DND-41 (cell line): ENCODE data around the gene NRDE2.
A peak's percentile ranks its signal among the peaks of the same experiment; 100 is the strongest.
"Not testable (repeated sequence)": the region's sequence is repeated elsewhere in the genome, so short reads cannot be mapped to it uniquely, and the experiment has no call there.

Experiments
- ATAC-seq: fragments of 200-7000 bp; cut with Tn5 transposase; 3 replicates; pipeline ENCODE4 v1.9.1; 2021; ENCODE audit warnings: low read depth; ENCODE audit not compliant: insufficient read depth
- DNase-seq: peaks from one replicate; pipeline ENCODE4 v3.0.0-alpha.2; 2020
- H2AFZ ChIP-seq: 2 replicates; pipeline ENCODE4 v1.6.0; 2012; ENCODE audit warnings: low read depth, low read length
- H3K27ac ChIP-seq: 2 replicates; pipeline ENCODE4 v1.5.1; 2012; ENCODE audit warnings: low read length, inconsistent platforms
- H3K27me3 ChIP-seq: fragments of 200-600 bp; sonication (generic); 2 replicates; pipeline ENCODE4 v1.6.0; 2012; ENCODE audit warnings: low read length, mild to moderate bottlenecking, inconsistent platforms; ENCODE audit not compliant: insufficient read depth, poor library complexity
- H3K36me3 ChIP-seq: 2 replicates; pipeline ENCODE4 v1.5.1; 2012; ENCODE audit warnings: low read length, inconsistent platforms; ENCODE audit not compliant: insufficient read depth
- H3K4me1 ChIP-seq: 2 replicates; pipeline ENCODE4 v1.5.1; 2012; ENCODE audit warnings: mild to moderate bottlenecking, low read length; ENCODE audit not compliant: insufficient read depth
- H3K4me2 ChIP-seq: 2 replicates; pipeline ENCODE4 v1.6.0; 2012; ENCODE audit warnings: mild to moderate bottlenecking, moderate library complexity, low read length, inconsistent platforms; ENCODE audit not compliant: insufficient read depth
- H3K4me3 ChIP-seq, 2 experiments: fragments of 200-600 bp in 1 of 2; shearing (Covaris generic) in 1 of 2; 2 replicates each; pipeline ENCODE4 v1.5.1; 2012 to 2016; ENCODE audit warnings: inconsistent platforms in 2 of 2, low read length in 2 of 2, mild to moderate bottlenecking in 2 of 2, low read depth in 1 of 2, moderate library complexity in 1 of 2
- H3K79me2 ChIP-seq: 2 replicates; pipeline ENCODE4 v1.6.0; 2012; ENCODE audit warnings: low read length, inconsistent platforms; ENCODE audit not compliant: insufficient read depth
- H3K9ac ChIP-seq: 2 replicates; pipeline ENCODE4 v1.6.0; 2012; ENCODE audit warnings: low read depth, mild to moderate bottlenecking, inconsistent platforms, low read length, moderate library complexity
- H3K9me3 ChIP-seq: 2 replicates; pipeline ENCODE4 v1.5.1; 2012; ENCODE audit warnings: low read length, moderate library complexity, mild to moderate bottlenecking, inconsistent platforms; ENCODE audit not compliant: insufficient read depth, severe bottlenecking
- H4K20me1 ChIP-seq: 2 replicates; pipeline ENCODE4 v1.6.0; 2012; ENCODE audit warnings: low read length; ENCODE audit not compliant: insufficient read depth
- CTCF ChIP-seq: IDR thresholded peaks from 2 replicates; pipeline ENCODE4 v1.5.1; 2012; ENCODE audit warnings: borderline replicate concordance, low read length, moderate library complexity, mild to moderate bottlenecking; ENCODE audit not compliant: poor library complexity, severe bottlenecking; ENCODE audit errors: extremely low read depth
- EZH2 ChIP-seq: IDR thresholded peaks from 3 replicates; pipeline ENCODE4 v1.6.1; 2012; ENCODE audit warnings: borderline replicate concordance, low read depth, mild to moderate bottlenecking, moderate library complexity, low read length, inconsistent platforms; ENCODE audit not compliant: severe bottlenecking

Gene NRDE2

GRCh38 chr14:90242444-90242843 lies 89.3 kb downstream of the NRDE2 start:
- Histone ChIP-seq H3K9ac (no peak overlapping the region), H3K27me3 (no peaks in the 10 kb centered on the region), H3K4me3 (no peak overlapping the region), H3K36me3 (no peaks in the 10 kb centered on the region), H3K4me1 (no peaks in the 10 kb centered on the region), H3K79me2 (no peaks in the 10 kb centered on the region), H4K20me1 (no peaks in the 10 kb centered on the region), H3K9me3 (peaks cover 35% of the 10 kb centered on the region), H2AFZ (no peak overlapping the region), H3K27ac (no peak overlapping the region), H3K4me2 (no peak overlapping the region)
- TF ChIP-seq CTCF: no peak
- no peak for TF ChIP-seq EZH2
- ATAC-seq (no peak), DNase-seq (no peak)

GRCh38 chr14:90239139-90239538 lies 92.6 kb downstream of the NRDE2 start:
- no peak overlapping the region for H3K9ac ChIP-seq
- no peak overlapping the region for H3K27ac ChIP-seq
- H3K36me3 ChIP-seq: no peaks in the 10 kb centered on the region
- H3K27me3 ChIP-seq: no peaks in the 10 kb centered on the region
- DNase-seq (peak; percentile 23), ATAC-seq (no peak)
- no peak overlapping the region for H3K4me3 ChIP-seq
- no peak overlapping the region for H3K4me2 ChIP-seq
- H3K79me2 ChIP-seq: no peaks in the 10 kb centered on the region
- TF ChIP-seq EZH2 (no peak), CTCF (no peak)
- H2AFZ ChIP-seq: no peak overlapping the region
- H3K4me1 ChIP-seq: peaks cover 13% of the 10 kb centered on the region
- no peaks in the 10 kb centered on the region for H4K20me1 ChIP-seq
- H3K9me3 ChIP-seq: peaks cover 37% of the 10 kb centered on the region

DNA sequence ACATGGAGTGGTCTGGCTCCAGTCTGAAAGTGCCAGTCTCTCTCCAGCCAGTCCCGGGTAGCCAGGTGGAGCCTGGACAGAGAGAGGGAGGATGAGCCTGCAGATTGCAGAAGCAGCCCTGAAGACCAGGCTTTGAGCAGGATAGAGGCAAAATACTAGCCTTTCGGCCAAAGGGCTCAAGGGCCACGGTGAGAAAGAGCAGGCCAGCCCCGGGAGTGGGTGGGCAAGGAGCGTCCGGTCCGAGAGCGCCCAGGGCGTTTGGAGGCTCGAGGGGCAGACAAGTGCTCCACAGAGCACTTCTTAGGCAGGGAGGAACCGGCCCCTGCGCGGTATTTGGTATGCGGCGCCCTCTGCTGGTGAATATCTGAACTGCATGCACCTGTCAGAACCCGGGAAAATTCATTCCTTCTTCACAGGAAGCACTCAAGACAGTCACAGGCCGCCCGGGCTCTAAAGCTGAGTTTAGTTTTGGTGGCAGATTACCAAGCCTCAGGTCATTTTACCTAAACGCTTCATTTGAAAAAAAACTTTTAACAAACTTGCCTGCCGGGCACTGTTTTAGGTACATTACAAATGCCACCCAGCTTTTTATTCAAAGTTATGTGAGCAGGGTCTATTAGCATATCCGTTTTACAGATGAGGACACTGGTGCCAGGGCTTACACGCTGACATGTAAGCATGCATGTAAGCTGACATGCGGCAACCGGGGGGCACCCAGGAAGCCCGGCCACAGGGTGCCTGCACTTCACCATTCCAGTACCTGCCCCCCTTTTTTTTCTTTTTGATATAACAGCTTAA lies 96.4 kb downstream of the NRDE2 start:
- H4K20me1 ChIP-seq: no peaks in the 10 kb centered on the region
- H3K79me2 ChIP-seq: no peaks in the 10 kb centered on the region
- no peaks in the 10 kb centered on the region for H3K27me3 ChIP-seq
- DNase-seq (peak; percentile 76), ATAC-seq (peak; percentile 92)
- peak overlapping the region in 1 of 2 experiments; percentile 21; a peak in 2 of 4 replicates for H3K4me3 ChIP-seq
- peak; percentile 95 for TF ChIP-seq CTCF
- no peak for TF ChIP-seq EZH2
- H3K9me3 ChIP-seq: peaks cover 29% of the 10 kb centered on the region
- H3K4me2 ChIP-seq: peak overlapping the region; percentile 42
- H3K27ac ChIP-seq: no peak overlapping the region
- H3K36me3 ChIP-seq: no peaks in the 10 kb centered on the region
- H3K4me1 ChIP-seq: peaks cover 13% of the 10 kb centered on the region
- peak overlapping the region; percentile 53 for H2AFZ ChIP-seq
- peak overlapping the region; percentile 7; the same call in 1 of the 2 replicates for H3K9ac ChIP-seq

DNA sequence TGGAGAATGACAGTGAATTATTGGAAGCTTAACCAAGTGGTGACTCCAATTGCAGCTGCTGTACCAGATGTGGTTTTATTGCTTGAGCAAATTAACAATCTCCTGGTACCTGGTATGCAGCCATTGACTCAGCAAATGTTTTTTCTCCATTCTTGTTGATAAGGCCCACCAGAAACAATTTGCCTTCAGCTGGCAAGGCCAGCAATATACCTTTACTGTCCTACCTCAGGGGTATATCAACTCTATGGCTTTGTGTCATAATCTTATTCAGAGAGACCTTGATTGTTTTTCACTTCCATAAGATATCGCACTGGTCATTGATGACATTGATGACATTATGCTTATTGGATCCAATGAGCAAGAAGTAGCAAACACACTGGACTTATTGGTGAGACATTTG lies 101.8 kb downstream of the NRDE2 start:
- H4K20me1 ChIP-seq, H3K4me1 ChIP-seq, H3K4me2 ChIP-seq, H3K9ac ChIP-seq, ATAC-seq, H2AFZ ChIP-seq, H3K27me3 ChIP-seq, H3K27ac ChIP-seq, H3K79me2 ChIP-seq, DNase-seq, H3K4me3 ChIP-seq, H3K9me3 ChIP-seq, H3K36me3 ChIP-seq: not testable (repeated sequence)
